ENCODE results near the gene RAD51B. TPM values are rescaled to one million over a fixed set of nuclear protein-coding genes. Genes with fewer than 3 reads are reported as not detected.
A peak's percentile ranks its signal among the peaks of the same experiment; 100 is the strongest.

Gene RAD51B
- total and polyA plus RNA-seq, 7 donors, result 2.4 to 24.4 (median 7.1) TPM

GRCh38 chr14:68292441-68293215 lies 473.0 kb downstream of the RAD51B start:
- no peak for DNase-seq
- TF ChIP-seq EP300 (IDR thresholded peaks at IDR 0.05) (no peak), POLR2AphosphoS5 (IDR thresholded peaks at IDR 0.05) (no peak), CTCF (IDR thresholded peaks at IDR 0.05) (no peak), POLR2A (IDR thresholded peaks at IDR 0.05) (no peak)
- intact Hi-C loops (cut with DNase I), result no loop called here
- Histone ChIP-seq H3K9me3 (no peaks in the 10 kb centered on the region), H3K36me3 (no peaks in the 10 kb centered on the region), H3K4me1 (peaks cover 0 to 34% (median 17%) of the 10 kb centered on the region in 4 donors), H3K27me3 (no peaks in the 10 kb centered on the region), H3K4me3 (no peak overlapping the region), H3K27ac (peak overlapping the region in 3 of 4 donors; percentile 15 to 44 (median 41))
- 37 to 65% methylated on average over 7 of the region's 7 CpGs for WGBS, 2 donors

GRCh38 chr14:68293404-68293803 lies 473.8 kb downstream of the RAD51B start:
- no peaks in the 10 kb centered on the region for H3K27me3 ChIP-seq
- 34 to 54% methylated on average over 5 of the region's 5 CpGs for WGBS, 2 donors
- TF ChIP-seq CTCF (IDR thresholded peaks at IDR 0.05) (no peak), POLR2A (IDR thresholded peaks at IDR 0.05) (no peak), EP300 (IDR thresholded peaks at IDR 0.05) (no peak), POLR2AphosphoS5 (IDR thresholded peaks at IDR 0.05) (no peak)
- H3K9me3 ChIP-seq, result no peaks in the 10 kb centered on the region
- H3K27ac ChIP-seq, result peak overlapping the region in 2 of 4 donors; percentile 15 to 44
- peaks cover 0 to 39% (median 20%) of the 10 kb centered on the region in 4 donors for H3K4me1 ChIP-seq
- H3K36me3 ChIP-seq, result no peaks in the 10 kb centered on the region
- no peak for DNase-seq
- H3K4me3 ChIP-seq, result no peak overlapping the region
- intact Hi-C loops (cut with DNase I), result no loop called here

- Histone ChIP-seq H3K36me3 (no peaks in the 10 kb centered on the region), H3K4me3 (no peak overlapping the region), H3K9me3 (no peaks in the 10 kb centered on the region), H3K27ac (no peak overlapping the region), H3K4me1 (peaks cover 0 to 39% (median 20%) of the 10 kb centered on the region in 4 donors), H3K27me3 (no peaks in the 10 kb centered on the region)
- WGBS, 2 donors, result 31 to 61% methylated on average over 8 of the region's 8 CpGs
- intact Hi-C loops (cut with DNase I), result no loop called here
- TF ChIP-seq POLR2AphosphoS5 (IDR thresholded peaks at IDR 0.05) (no peak), EP300 (IDR thresholded peaks at IDR 0.05) (no peak), CTCF (IDR thresholded peaks at IDR 0.05) (no peak), POLR2A (IDR thresholded peaks at IDR 0.05) (no peak)
- DNase-seq, result no peak
Measured at GRCh38 chr14:68295316-68295816, 475.8 kb downstream of the RAD51B start.

GRCh38 chr14:68297039-68297438 lies 477.5 kb downstream of the RAD51B start:
- intact Hi-C loops (cut with DNase I), result no loop called here
- no peaks in the 10 kb centered on the region for H3K9me3 ChIP-seq
- TF ChIP-seq POLR2AphosphoS5 (IDR thresholded peaks at IDR 0.05) (peak in 2 of 4 donors; percentile 17 to 30), POLR2A (IDR thresholded peaks at IDR 0.05) (no peak), CTCF (IDR thresholded peaks at IDR 0.05) (no peak)
- no peak for DNase-seq
- no peak overlapping the region for H3K4me3 ChIP-seq
- peaks cover 0 to 37% (median 15%) of the 10 kb centered on the region in 4 donors for H3K4me1 ChIP-seq
- 86 to 87% methylated on average over 4 of the region's 4 CpGs for WGBS, 2 donors
- H3K36me3 ChIP-seq, result no peaks in the 10 kb centered on the region
- H3K27me3 ChIP-seq, result no peaks in the 10 kb centered on the region
- H3K27ac ChIP-seq, result peak overlapping the region in 2 of 4 donors; percentile 7 to 20
